HL-60/S4 treated with retinoic acid at 250 ng/mL for 4 days and 3 days (cell line): ENCODE results near the gene CD7.
"Not testable (repeated sequence)": the region's sequence is repeated elsewhere in the genome, so short reads cannot be mapped to it uniquely, and the experiment has no call there.

Experiments used
- in situ Hi-C: fragments of 300-500 bp; cut with MboI; formaldehyde crosslinking; loops from 2 replicates; pipeline ENCODE4 v1.7.0; 2022; ENCODE audit warnings: low sequenced_read_pairs

CD7 gene

DNA sequence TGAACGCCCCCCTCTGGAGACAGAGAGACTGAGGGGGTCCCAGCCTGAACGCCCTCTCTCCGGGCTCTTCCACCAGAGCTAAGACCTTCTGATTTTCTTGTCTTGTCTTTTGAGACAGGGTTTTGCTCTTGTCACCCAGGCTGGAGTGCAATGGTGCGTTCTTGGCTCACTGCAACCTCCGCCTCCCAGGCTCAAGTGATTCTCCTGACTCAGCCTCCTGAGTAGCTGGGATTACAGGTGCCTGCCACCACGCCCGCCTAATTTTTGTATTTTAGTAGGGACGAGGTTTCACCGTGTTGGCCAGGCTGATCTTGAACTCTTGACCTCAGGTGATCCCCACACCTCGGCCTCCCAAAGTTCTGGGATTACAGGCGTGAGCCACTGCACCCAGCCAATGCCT is 30.6 kb upstream of the CD7 start:
- in situ Hi-C loops, result not testable (repeated sequence)

DNA sequence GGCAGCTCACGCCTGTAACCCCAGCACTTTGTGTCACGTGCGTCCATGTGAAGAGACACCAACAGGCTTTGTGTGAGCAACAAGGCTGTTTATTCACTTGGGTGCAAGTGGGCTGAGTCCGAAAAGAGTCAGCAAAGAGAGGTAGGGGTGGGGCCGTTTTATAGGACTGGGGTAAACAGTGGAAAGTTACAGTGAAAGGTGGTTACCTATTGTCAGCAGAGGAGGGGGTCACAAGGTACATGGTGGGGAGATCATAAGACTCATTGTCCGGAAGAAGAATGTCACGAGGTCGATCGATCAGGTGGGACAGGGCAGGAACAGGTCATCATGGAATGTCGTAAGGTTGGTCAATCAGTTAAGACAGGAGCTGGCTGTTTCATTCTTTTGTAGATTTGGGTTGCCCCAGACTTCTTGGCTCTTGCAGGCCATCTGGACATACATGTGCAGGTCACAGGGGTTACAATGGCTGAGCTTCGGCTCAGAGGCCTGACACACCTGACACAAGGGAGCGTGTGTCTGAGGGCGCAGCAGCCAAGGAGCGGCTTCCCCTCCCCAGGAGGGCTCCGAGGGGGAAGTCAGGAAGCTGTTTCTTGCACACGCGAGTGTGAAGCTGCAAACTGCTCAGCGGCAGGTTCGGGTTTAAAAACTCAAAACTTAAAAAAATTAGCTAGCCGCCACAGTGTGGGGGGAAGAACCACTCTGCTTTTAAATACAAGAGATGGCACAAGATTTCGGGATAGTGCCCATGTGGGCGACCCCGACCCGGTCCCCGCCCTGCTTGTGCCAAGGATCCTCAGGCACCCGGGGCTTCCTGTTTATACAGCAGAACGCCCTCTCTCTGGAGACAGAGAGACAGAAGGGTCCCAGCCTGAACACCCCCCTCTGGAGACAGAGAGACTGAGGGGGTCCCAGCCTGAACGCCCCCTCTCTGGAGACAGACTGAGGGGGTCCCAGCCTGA is 29.2 kb upstream of the CD7 start:
- in situ Hi-C loops, result no loop called here

- in situ Hi-C loops, result no loop called here
Measured at GRCh38 chr17:82345151-82345976, 28.0 kb upstream of the CD7 start.

DNA sequence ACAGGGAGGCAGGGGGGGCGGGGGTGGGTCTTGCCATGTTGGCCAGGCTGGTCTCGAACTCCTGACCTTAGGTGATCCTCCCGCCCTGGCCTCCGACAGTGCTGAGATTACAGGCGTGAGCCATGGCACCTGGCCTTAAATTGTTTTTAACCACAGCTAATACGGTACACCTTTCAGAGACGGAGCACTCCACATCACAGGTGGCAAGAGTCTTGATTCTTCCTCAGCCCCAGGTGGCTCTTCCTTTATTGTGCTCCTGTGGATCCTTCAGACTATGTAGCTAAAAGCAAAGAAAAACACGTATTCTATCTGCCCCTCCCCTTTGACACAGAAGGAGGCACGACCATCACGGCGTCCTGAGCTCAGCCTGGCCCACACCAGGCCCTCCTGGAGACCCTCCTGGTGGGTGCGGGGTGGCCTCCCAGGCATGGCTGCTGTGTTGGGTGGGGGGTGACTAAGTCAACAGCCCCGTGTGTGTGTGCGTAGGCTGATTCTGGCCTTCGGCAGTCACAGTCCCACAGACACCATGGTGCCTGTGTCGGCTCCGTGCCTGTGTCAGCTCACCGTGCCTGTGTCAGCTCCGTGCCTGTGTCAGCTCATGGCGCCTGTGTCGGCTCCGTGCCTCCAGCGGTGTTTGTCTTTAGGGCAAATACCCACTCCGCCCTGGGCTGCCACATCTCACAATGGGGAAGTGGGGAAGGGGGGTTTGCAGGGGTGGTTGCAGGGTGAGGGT is 26.9 kb upstream of the CD7 start:
- in situ Hi-C loops, result no loop called here

DNA sequence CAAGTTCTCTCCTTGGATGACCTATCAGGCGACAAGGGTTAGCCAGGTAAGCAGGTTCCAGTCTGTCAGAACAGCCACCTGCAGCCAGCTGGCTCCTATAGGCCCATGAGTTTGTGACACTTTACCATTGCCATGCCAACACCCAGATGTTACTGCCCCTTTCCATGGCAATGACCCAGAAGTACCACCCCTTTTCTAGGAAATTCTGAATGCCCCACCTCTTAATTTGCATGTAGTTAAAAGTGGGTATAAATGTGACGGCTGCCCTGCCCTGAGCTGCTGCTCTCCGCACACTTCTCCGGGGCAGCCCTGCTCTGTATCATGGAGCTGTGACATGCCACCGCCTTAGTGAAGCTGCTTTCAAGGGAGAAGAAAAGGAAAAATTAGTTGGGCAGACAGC is 26.2 kb upstream of the CD7 start:
- in situ Hi-C loops, result no loop called here

- in situ Hi-C loops, result no loop called here
Measured at GRCh38 chr17:82342361-82343079, 25.1 kb upstream of the CD7 start.

GRCh38 chr17:82339634-82340580 is 22.5 kb upstream of the CD7 start:
- in situ Hi-C loops, result no loop called here

DNA sequence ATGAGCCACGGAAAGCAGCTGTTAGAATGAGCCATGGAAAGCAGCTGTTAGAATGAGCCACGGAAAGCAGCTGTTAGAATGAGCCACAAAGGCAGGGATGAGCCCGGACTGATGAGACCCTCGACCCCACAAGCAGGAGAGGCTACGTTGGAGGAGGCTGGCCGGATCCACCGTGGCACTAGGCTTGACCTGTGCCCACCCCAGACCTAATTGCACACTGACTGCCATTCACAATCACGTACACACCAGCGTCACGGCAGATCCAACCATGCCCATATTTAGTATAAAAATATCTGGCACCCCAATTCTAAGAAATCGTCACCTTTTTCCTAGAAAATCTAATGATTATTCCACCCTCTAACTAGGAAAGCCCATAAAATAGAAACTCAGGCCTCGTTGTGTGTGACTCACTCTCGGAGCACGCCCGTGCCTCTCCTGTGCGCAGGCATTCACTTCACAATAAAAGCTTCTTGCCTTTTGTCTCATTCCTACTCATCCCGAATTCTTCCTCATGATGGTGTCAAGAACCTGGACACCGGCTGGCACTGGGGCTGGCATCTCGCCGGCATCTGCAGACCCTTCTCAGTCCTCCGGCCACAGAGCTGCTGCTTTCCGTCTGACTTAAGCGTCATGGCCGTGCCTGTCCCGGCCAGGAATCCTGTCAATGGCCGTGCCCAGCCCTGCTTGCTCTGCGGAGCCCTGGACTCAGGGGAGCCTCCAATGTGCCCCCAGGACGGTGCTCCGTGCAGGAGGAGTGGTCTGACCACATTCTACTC is 21.6 kb upstream of the CD7 start:
- in situ Hi-C loops, result no loop called here

- in situ Hi-C loops, result no loop called here
Measured at GRCh38 chr17:82334622-82335394, 17.4 kb upstream of the CD7 start.

GRCh38 chr17:82334204-82334621 is 16.8 kb upstream of the CD7 start:
- in situ Hi-C loops, result no loop called here

GRCh38 chr17:82333279-82334171 is 16.1 kb upstream of the CD7 start, which contains the start of gene SECTM1:
TSS of gene SECTM1 (minus strand) at chr17:82333766. CDS start at chr17:82327240, 6,526 bp downstream.
- in situ Hi-C loops, result no loop called here

- in situ Hi-C loops, result no loop called here
Measured at GRCh38 chr17:82332669-82333278, 15.4 kb upstream of the CD7 start.

DNA sequence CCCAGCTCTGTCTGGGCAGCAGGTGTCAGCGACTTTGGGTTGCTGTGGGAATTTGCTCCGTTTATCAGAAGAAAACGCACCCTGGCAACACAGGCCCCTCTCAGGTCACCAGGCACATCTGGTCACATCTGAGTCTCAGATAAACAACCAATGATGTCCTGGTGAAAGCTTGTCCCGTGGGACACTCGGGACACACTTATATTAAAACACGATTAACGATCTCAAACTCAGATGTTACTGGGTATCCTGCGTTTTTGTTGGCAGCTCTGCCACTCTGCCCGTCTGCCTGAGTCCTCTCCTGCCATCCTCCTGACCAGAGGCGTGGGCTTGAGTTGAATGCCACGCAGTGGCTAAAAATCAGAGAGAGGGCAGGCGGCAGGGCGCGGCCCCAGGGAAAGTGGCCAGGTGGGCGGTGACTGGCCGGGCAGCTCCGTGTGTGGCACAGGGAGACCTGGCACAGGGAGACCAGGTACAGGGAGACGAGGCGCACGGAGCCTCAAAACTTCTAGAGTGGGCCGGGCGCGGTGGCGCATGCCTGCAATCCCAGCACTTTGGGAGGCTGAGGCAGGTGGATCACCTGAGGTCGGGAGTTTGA is 14.0 kb upstream of the CD7 start:
- in situ Hi-C loops, result no loop called here

GRCh38 chr17:82330322-82331239 is 13.2 kb upstream of the CD7 start:
- in situ Hi-C loops, result no loop called here
